Measurements from ENCODE around the gene FBXO47. TPM values are rescaled to one million over a fixed set of nuclear protein-coding genes. Genes with fewer than 3 reads are reported as not detected.

Gene FBXO47
- total RNA-seq, 1 experiment from 2014 or later = not detected

DNA sequence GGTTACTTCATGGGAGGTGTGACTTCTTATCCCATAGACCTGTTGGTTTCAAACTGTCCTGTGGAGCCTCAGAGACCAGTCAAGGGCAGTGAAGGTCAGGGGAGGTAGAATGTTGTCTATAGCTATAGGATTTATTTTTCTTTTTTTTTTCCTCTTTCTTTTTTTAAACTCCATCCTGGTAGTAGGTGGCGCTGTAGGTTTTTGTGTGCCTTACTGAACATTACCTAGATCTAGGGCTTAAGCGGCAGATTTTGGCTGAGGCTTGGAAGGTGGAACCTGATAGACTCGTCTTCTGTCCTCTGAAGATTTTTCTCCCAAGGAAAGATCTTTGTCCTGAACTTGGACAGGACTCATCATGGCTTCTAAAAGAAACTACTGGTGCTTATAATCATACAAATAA is 49.9 kb downstream of the FBXO47 start:
- no peak for DNase-seq
- TF ChIP-seq, protein P1, sequence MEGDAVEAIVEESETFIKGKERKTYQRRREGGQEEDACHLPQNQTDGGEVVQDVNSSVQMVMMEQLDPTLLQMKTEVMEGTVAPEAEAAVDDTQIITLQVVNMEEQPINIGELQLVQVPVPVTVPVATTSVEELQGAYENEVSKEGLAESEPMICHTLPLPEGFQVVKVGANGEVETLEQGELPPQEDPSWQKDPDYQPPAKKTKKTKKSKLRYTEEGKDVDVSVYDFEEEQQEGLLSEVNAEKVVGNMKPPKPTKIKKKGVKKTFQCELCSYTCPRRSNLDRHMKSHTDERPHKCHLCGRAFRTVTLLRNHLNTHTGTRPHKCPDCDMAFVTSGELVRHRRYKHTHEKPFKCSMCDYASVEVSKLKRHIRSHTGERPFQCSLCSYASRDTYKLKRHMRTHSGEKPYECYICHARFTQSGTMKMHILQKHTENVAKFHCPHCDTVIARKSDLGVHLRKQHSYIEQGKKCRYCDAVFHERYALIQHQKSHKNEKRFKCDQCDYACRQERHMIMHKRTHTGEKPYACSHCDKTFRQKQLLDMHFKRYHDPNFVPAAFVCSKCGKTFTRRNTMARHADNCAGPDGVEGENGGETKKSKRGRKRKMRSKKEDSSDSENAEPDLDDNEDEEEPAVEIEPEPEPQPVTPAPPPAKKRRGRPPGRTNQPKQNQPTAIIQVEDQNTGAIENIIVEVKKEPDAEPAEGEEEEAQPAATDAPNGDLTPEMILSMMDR (IDR thresholded peaks at IDR 0.05; ENCODE audit: unreplicated experiment) = no peak
- no TSS peak for BruUV-seq (replicated peaks)
- H3K4me3 Mint-ChIP-seq (ENCODE audit: low read depth, unreplicated experiment) = no peak overlapping the region
- H3K4me1 Mint-ChIP-seq (ENCODE audit: low read depth, unreplicated experiment) = no peaks in the 10 kb centered on the region
- H3K27me3 Mint-ChIP-seq (ENCODE audit: unreplicated experiment) = no peaks in the 10 kb centered on the region
- CTCF ChIA-PET = interaction anchor here (0.5 to 1.4 kb wide), 7 partner anchors 21 to 290 kb away, joined by 4 to 7 read pairs (median 5); no protein-coding TSS in a partner anchor
- H3K36me3 Mint-ChIP-seq (ENCODE audit: insufficient read depth, unreplicated experiment) = peaks cover 90% of the 10 kb centered on the region
- peak overlapping the region; percentile 3 for H3K27ac Mint-ChIP-seq (ENCODE audit: unreplicated experiment)
- intact Hi-C loops (cut with micrococcal nuclease; ENCODE audit: unreplicated experiment) = no loop called here
- H3K9me3 Mint-ChIP-seq (ENCODE audit: low read depth, unreplicated experiment) = no peaks in the 10 kb centered on the region

DNA sequence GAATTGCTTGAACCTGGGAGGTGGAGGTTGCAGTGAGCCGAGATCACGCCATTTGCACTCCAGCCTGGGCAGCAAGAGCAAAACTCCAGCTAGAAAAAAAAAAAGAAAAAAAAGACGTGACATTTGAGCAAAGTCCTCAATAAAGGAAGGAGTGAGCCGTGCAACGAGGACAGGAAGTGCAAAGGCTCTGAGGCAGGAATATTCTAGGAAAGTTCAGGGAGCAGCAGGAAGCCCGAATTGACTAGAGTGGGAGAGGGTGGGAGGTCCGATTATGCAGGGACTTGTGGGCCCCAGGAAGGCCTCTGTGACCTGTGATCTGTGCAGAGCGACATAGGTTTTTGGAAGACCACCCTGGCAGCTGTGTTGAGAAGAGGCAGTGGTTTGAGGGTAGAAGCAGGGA is 50.4 kb downstream of the FBXO47 start:
- Mint-ChIP-seq H3K4me3 (ENCODE audit: low read depth, unreplicated experiment) (no peak overlapping the region), H3K27ac (ENCODE audit: unreplicated experiment) (peak overlapping the region; percentile 3), H3K9me3 (ENCODE audit: low read depth, unreplicated experiment) (no peaks in the 10 kb centered on the region), H3K4me1 (ENCODE audit: low read depth, unreplicated experiment) (no peaks in the 10 kb centered on the region), H3K36me3 (ENCODE audit: insufficient read depth, unreplicated experiment) (peaks cover 90% of the 10 kb centered on the region), H3K27me3 (ENCODE audit: unreplicated experiment) (no peaks in the 10 kb centered on the region)
- TF ChIP-seq, protein P1 (IDR thresholded peaks at IDR 0.05; ENCODE audit: unreplicated experiment) = no peak
- BruUV-seq (replicated peaks) = no TSS peak
- no peak for DNase-seq
- intact Hi-C loops (cut with micrococcal nuclease; ENCODE audit: unreplicated experiment) = no loop called here
- CTCF ChIA-PET = interaction anchor here (0.6 to 1.4 kb wide), 5 partner anchors 47 to 1040 kb away, joined by 3 to 7 read pairs (median 5); no protein-coding TSS in a partner anchor

DNA sequence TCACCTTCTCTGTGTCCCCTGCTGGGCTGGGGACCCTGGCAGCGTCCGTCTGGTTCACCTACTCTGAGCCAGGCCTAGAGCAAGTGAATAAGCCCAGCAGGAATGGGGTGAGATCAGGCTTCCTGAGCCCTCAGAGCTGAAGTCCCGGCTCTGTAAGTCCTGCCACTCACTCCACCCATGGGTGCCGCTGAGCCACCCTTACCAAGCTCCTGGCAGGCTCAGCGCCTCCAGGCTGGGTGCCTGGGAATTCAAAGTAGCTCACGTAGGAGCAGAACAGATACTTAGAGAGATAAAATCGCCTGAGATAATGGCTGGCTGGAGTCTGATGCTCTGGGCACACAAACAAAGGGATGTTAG is 51.6 kb downstream of the FBXO47 start:
- no peak overlapping the region for H3K4me3 Mint-ChIP-seq (ENCODE audit: low read depth, unreplicated experiment)
- H3K27me3 Mint-ChIP-seq (ENCODE audit: unreplicated experiment) = no peaks in the 10 kb centered on the region
- intact Hi-C loops (cut with micrococcal nuclease; ENCODE audit: unreplicated experiment) = no loop called here
- TF ChIP-seq, protein P1 (IDR thresholded peaks at IDR 0.05; ENCODE audit: unreplicated experiment) = no peak
- H3K4me1 Mint-ChIP-seq (ENCODE audit: low read depth, unreplicated experiment) = no peaks in the 10 kb centered on the region
- BruUV-seq (replicated peaks) = no TSS peak
- no peak for DNase-seq
- CTCF ChIA-PET = no interaction called here
- H3K9me3 Mint-ChIP-seq (ENCODE audit: low read depth, unreplicated experiment) = no peaks in the 10 kb centered on the region
- no peak overlapping the region for H3K27ac Mint-ChIP-seq (ENCODE audit: unreplicated experiment)
- peaks cover 88% of the 10 kb centered on the region for H3K36me3 Mint-ChIP-seq (ENCODE audit: insufficient read depth, unreplicated experiment)

GRCh38 chr17:38914741-38915638 is 52.2 kb downstream of the FBXO47 start:
- intact Hi-C loops (cut with micrococcal nuclease; ENCODE audit: unreplicated experiment) = no loop called here
- Mint-ChIP-seq H3K27ac (ENCODE audit: unreplicated experiment) (peak overlapping the region; percentile 5), H3K36me3 (ENCODE audit: insufficient read depth, unreplicated experiment) (peaks cover 88% of the 10 kb centered on the region)

More at GRCh38 chr17:38914741-38915638, 52.2 kb downstream of the FBXO47 start:
- TF ChIP-seq, protein P1 (IDR thresholded peaks at IDR 0.05; ENCODE audit: unreplicated experiment) = peak; percentile 18
- Mint-ChIP-seq H3K9me3 (ENCODE audit: low read depth, unreplicated experiment) (no peaks in the 10 kb centered on the region), H3K4me3 (ENCODE audit: low read depth, unreplicated experiment) (no peak overlapping the region), H3K4me1 (ENCODE audit: low read depth, unreplicated experiment) (no peaks in the 10 kb centered on the region), H3K27me3 (ENCODE audit: unreplicated experiment) (no peaks in the 10 kb centered on the region)
- no peak for DNase-seq
- CTCF ChIA-PET = interaction anchor here (1.1 kb wide), 1 partner anchor 11 kb away, joined by 4 read pairs; no protein-coding TSS in a partner anchor
- BruUV-seq (replicated peaks) = no TSS peak
